Panc1 (cell line): ENCODE measurements around the gene CHST11. TPM values are rescaled to one million over a fixed set of nuclear protein-coding genes. Genes with fewer than 3 reads are reported as not detected.

Experiments used
- ATAC-seq: fragments of 200-7000 bp; cut with Tn5 transposase; 2 replicates; pipeline ENCODE4 v1.9.1; 2020; ENCODE audit warnings: mild to moderate bottlenecking, moderate library complexity
- BruUV-seq: library from RNA; stranded (reverse); fragments of 400-500 nt; replicated peaks from 2 replicates; lab custom pipeline; 2021; lab: Mats Ljungman, UMichigan
- CTCF ChIA-PET: fragments of 300-600 bp; sonication (Branson Sonifier 250); formaldehyde crosslinking; loops from one replicate; lab custom pipeline; 2022; ENCODE audit warnings: antibody characterized with exemption; lab: Charles Lee
- POLR2A ChIA-PET: fragments of 300-600 bp; sonication (Branson Sonifier 250); formaldehyde crosslinking; loops from one replicate; lab custom pipeline; 2022; ENCODE audit warnings: antibody characterized with exemption; lab: Charles Lee
- DNase-seq: peaks from one replicate; pipeline ENCODE4 v3.0.0-alpha.2; 2010; ENCODE audit warnings: low read depth, low spot score
- H3K27ac ChIP-seq: 2 replicates; pipeline ENCODE4 v1.5.1; 2011; ENCODE audit warnings: mild to moderate bottlenecking, low read length, inconsistent platforms
- H3K27me3 ChIP-seq: fragments of 200-500 bp; sonication (Bioruptor generic); 2 replicates; pipeline ENCODE4 v1.6.0; 2014; ENCODE audit warnings: low read length, inconsistent platforms; ENCODE audit not compliant: control insufficient read depth, insufficient read depth
- H3K36me3 ChIP-seq: fragments of 200-500 bp; sonication (Bioruptor generic); 2 replicates; pipeline ENCODE4 v1.5.1; 2014; ENCODE audit warnings: inconsistent platforms, mild to moderate bottlenecking, low read length, moderate library complexity; ENCODE audit not compliant: control insufficient read depth, insufficient read depth
- H3K4me1 ChIP-seq: 2 replicates; pipeline ENCODE4 v1.5.1; 2011; ENCODE audit warnings: inconsistent platforms, mild to moderate bottlenecking, low read length, moderate library complexity; ENCODE audit not compliant: control insufficient read depth, insufficient read depth
- H3K4me3 ChIP-seq, 2 experiments: 2 replicates each; pipeline ENCODE4 v1.5.1; 2011 to 2012; ENCODE audit warnings: low read depth in 2 of 2, low read length in 2 of 2, mild to moderate bottlenecking in 2 of 2, inconsistent platforms in 1 of 2, moderate library complexity in 1 of 2
- H3K9me3 ChIP-seq: fragments of 200-500 bp; sonication (Bioruptor generic); 2 replicates; pipeline ENCODE4 v1.5.1; 2014; ENCODE audit warnings: low read depth, mild to moderate bottlenecking, inconsistent platforms, low read length, moderate library complexity; ENCODE audit not compliant: control insufficient read depth, insufficient read depth
- POLR2AphosphoS5 ChIP-seq: IDR thresholded peaks from 2 replicates; pipeline ENCODE4 v1.6.1; 2012; ENCODE audit warnings: mild to moderate bottlenecking, low read depth, low read length, moderate library complexity
- REST ChIP-seq, 2 experiments: IDR thresholded peaks; 2 replicates each; pipeline ENCODE4 v1.6.1; 2011 to 2012; ENCODE audit warnings: low read depth in 2 of 2, control low read depth in 1 of 2, low read length in 1 of 2, mild to moderate bottlenecking in 1 of 2, moderate library complexity in 1 of 2; ENCODE audit not compliant: insufficient read depth in 1 of 2
- SIN3A ChIP-seq: IDR thresholded peaks from 2 replicates; pipeline ENCODE4 v1.6.1; 2012; ENCODE audit warnings: low read depth, mild to moderate bottlenecking, low read length, moderate library complexity, borderline replicate concordance; ENCODE audit not compliant: insufficient read depth
- TCF7L2 ChIP-seq: IDR thresholded peaks from 2 replicates; pipeline ENCODE4 v1.6.1; 2011; ENCODE audit warnings: mild to moderate bottlenecking, low read depth, low read length, inconsistent platforms
- in situ Hi-C: cut with HindIII; loops from 2 replicates; pipeline ENCODE4 v1.10.0; 2016; ENCODE audit warnings: low sequenced_read_pairs, low pct_unique_long_range_greater_than_20kb
- intact Hi-C: fragments of 100-400 bp; cut with micrococcal nuclease; formaldehyde crosslinking; loops from one replicate; pipeline ENCODE4 v1.10.0; 2022; ENCODE audit not compliant: unreplicated experiment
- total RNA-seq: library from RNA; stranded (reverse); gene quantifications from one replicate; pipeline ENCODE4 v1.2.1, GENCODE V29; 2021; ENCODE audit not compliant: unreplicated experiment
- TF ChIP-seq, protein P1 (sequence below): fragments of 450-650 bp; IDR thresholded peaks from 2 replicates; pipeline ENCODE4 v1.5.1; 2017; ENCODE audit warnings: mild to moderate bottlenecking

Gene CHST11
- total RNA-seq, 1 experiment from 2014 or later: 11.4 TPM

GRCh38 chr12:104627990-104628830 lies 171.5 kb downstream of the CHST11 start:
- no peak overlapping the region for H3K27ac ChIP-seq
- in situ Hi-C loops: no loop called here
- intact Hi-C loops: no loop called here
- H3K4me3 ChIP-seq: no peak overlapping the region
- BruUV-seq: no TSS peak
- H3K27me3 ChIP-seq: no peaks in the 10 kb centered on the region
- ATAC-seq (no peak), DNase-seq (no peak)
- no peaks in the 10 kb centered on the region for H3K36me3 ChIP-seq
- POLR2A ChIA-PET: no interaction called here
- CTCF ChIA-PET: no interaction called here
- no peaks in the 10 kb centered on the region for H3K9me3 ChIP-seq
- TF ChIP-seq TCF7L2 (no peak), POLR2AphosphoS5 (no peak), REST (IDR thresholded peaks at IDR 0.05; ENCODE audit: insufficient read depth in 1 of 2, low read depth in 2 of 2, low read length in 1 of 2) (no peak), SIN3A (no peak)
- TF ChIP-seq, protein P1, sequence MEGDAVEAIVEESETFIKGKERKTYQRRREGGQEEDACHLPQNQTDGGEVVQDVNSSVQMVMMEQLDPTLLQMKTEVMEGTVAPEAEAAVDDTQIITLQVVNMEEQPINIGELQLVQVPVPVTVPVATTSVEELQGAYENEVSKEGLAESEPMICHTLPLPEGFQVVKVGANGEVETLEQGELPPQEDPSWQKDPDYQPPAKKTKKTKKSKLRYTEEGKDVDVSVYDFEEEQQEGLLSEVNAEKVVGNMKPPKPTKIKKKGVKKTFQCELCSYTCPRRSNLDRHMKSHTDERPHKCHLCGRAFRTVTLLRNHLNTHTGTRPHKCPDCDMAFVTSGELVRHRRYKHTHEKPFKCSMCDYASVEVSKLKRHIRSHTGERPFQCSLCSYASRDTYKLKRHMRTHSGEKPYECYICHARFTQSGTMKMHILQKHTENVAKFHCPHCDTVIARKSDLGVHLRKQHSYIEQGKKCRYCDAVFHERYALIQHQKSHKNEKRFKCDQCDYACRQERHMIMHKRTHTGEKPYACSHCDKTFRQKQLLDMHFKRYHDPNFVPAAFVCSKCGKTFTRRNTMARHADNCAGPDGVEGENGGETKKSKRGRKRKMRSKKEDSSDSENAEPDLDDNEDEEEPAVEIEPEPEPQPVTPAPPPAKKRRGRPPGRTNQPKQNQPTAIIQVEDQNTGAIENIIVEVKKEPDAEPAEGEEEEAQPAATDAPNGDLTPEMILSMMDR: no peak
- no peaks in the 10 kb centered on the region for H3K4me1 ChIP-seq

- ATAC-seq: no peak
- in situ Hi-C loops (no loop called here), intact Hi-C loops (no loop called here)
- Histone ChIP-seq H3K9me3 (no peaks in the 10 kb centered on the region), H3K36me3 (no peaks in the 10 kb centered on the region), H3K27me3 (no peaks in the 10 kb centered on the region), H3K27ac (no peak overlapping the region), H3K4me1 (no peaks in the 10 kb centered on the region), H3K4me3 (no peak overlapping the region)
- no TSS peak for BruUV-seq
- DNase-seq: no peak
- POLR2A ChIA-PET: no interaction called here
- TF ChIP-seq REST (IDR thresholded peaks at IDR 0.05; ENCODE audit: insufficient read depth in 1 of 2, low read depth in 2 of 2, low read length in 1 of 2): no peak
- TF ChIP-seq POLR2AphosphoS5: no peak
- TF ChIP-seq, protein P1: no peak
- TF ChIP-seq TCF7L2: no peak
- TF ChIP-seq SIN3A: no peak
- CTCF ChIA-PET: no interaction called here
Observed at GRCh38 chr12:104628831-104629135, 172.0 kb downstream of the CHST11 start.
